NCI-H2196 treated with DMSO at 0.1 percent for 48 hours (cell line): ENCODE results near the gene MICAL2.

ENCODE experiments used
- DNase-seq: peaks from one replicate; lab custom pipeline; 2025; ENCODE audit not compliant: unreplicated experiment; lab: John Stamatoyannopoulos, UW

MICAL2 gene

DNA sequence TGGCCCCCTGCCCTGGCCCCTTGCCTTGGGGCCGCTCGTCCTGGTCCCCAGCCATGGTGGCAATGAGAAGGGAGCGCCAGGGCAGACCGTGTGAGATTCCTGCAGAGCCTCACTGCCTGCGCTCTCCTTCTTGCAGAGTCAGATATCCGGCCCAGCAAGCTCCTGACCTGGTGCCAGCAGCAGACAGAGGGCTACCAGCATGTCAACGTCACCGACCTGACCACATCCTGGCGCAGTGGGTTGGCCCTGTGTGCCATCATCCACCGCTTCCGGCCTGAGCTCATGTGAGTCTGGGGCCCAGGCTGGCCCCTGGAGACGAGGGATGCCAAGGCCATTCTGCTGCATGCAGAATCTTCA lies 114.1 kb downstream of the MICAL2 start:
- DNase-seq = peak; percentile 55

GRCh38 chr11:12225046-12225739 lies 114.8 kb downstream of the MICAL2 start:
- DNase-seq = no peak

GRCh38 chr11:12226093-12226492 lies 115.7 kb downstream of the MICAL2 start:
- DNase-seq = no peak

DNA sequence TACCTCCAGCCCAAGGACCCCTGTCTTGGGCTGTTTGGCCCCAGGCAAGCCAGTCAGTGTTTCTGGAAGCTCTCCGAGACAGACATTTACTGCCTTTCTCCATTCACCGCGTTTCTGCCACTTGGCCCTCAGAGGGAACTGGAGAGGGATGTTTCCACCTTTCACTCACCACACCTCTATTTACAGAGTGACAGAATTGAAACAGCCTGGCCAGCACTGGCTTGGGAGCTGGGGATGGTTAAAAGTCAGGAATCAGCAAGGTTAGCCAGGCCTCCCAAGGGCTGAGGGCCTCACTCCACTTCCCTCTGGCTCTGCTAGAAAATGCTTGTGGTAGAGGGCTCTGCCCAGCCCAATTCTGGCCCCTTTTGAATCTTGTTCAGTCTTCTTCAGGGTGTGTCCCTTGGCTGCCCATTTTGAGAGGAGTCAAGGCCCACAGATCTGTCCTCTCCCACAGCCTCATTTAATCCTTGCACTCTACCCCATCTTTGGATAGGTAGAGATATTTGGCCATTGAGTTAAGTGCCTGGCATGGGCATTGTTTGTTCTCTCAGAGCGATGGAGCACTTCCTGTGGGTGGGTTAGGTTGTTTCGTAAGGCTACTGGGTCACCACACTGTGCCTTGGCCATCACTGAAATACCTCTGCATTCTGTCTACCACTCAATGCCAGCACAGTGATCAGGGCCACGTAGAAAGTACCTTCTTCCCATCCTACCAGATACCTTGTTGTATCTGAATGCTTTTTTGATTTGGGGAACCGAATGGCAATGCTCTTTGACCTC lies 119.2 kb downstream of the MICAL2 start:
- no peak for DNase-seq

DNA sequence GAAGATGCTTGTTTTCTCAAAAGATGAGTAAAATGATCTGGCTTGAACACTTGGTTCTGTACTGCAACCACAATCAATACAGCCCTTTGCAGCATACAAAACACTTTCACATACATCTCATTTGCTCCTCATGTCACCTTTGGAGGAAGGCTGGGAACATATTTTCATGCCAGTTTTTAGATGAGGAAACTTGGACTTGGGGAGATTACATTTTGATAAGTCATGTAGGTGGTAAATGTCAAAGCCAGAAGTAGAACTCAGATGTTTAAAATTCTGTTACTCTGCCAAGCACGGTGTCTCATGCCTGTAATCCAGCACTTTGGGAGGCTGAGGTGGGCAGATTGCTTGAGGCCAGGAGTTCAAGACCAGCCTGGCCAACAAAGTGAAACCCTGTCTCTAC lies 121.8 kb downstream of the MICAL2 start:
- no peak for DNase-seq

DNA sequence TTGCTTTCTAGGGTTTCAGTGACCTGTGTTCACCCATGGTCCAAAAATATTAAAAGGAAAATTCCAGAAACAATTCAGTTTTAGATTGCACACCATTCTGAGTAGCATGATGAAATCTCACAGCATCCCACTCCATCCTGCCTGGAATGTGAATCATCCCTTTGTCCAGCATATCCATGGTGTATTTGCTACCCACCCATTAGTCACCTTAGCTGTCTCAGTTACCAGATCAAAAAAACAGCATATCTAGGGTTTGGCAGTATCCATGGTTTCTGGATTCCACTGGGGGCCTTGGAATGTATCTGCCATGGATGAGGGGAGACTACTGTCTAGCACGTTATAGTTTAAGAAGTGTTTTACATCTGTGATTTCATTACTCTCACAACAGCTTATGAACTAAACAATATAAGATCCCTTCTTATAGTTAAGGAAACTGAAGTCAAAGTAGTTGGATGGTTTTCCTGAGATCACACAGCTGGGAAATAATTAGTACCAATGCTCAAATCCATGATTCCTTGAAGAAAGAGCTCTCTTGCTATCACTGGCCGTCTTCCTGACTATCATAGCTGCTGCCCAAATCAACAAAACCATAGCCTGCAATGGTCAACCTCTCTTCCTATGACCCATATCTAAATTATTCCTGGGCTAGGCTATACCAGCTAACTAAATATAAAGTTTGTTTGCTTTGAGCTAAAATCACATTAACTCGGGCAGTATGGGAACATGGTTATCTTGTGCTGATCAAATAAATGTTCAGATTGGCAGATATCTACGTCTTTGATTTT lies 122.6 kb downstream of the MICAL2 start:
- DNase-seq = no peak

GRCh38 chr11:12233602-12233925 lies 123.2 kb downstream of the MICAL2 start:
- no peak for DNase-seq

DNA sequence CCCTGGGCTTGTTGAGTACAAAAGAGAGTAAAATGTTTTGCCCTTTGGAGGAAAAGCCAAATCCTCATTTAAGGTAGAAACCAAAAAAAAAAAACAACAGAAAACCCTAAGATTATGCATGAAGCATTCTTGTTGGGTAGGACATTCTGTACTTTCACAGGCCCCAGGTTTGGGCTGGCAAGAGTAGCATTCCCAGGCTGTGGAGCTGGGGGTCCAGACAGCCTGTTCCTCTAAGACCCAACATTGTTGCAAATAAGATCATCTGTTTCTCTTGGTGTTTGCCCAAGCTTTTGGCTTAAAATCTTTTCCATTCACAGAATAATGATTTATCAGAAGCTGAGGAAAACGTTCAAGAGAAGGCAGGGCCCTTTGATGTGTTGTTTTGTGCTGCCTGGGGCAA lies 123.8 kb downstream of the MICAL2 start:
- no peak for DNase-seq

- no peak for DNase-seq
Observed at GRCh38 chr11:12235080-12235479, 124.7 kb downstream of the MICAL2 start.

DNA sequence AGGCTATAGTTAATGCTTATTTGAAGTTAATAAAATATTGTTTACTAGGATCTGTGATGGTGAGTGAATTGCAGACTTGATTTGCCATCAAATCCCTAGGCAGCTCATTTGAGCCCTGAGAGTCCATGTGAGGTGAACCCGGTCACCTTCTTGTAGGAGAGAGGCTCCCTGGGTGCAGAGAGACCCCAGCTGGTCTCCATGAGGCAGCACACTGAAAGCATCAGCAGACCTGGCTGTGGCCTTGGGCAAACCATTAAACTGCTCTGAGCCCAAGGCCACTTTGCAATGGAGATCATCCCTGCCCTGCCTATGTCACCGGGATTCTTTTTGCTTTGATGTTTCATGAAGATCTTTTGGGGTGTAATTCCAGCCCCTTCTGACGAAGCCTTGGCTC lies 125.2 kb downstream of the MICAL2 start:
- no peak for DNase-seq

DNA sequence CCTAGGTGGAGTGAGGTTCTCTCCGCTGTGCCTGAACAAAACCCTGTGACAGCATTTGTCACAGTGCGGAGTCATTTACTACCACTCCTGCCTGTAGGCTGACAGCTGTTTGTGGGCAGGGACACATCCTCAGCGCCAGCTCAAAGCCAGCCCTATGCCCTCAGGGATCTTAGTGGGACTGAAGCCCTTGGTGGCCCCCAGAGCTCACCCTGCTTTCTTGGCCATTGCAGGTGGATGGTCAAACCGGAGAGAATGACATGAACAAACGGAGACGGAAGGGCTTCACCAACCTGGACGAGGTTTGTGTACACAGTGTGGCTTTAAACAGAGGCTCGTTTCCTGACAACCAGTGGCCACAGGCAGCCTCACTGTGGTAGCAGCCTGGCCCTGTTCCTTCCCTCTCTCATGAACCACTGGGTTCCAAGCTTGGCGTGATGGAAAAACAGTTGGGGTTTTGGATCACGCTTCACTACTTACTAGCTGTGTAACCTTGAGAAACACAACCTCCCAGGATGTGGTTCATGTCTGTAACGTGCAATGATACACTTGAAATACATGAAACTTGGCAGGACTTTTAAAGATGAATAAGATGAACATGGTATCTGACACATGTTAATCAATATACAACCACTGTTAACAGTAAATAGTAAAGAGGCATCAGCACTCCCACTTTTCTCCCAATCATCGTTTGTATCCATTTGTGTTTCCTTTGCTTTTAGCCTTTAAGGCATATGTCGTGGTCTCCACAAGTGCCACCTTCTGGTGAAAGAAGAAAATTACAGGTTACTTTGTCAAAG lies 125.8 kb downstream of the MICAL2 start:
- DNase-seq = peak; percentile 44

- no peak for DNase-seq
Observed at GRCh38 chr11:12236744-12237101, 126.3 kb downstream of the MICAL2 start.

DNA sequence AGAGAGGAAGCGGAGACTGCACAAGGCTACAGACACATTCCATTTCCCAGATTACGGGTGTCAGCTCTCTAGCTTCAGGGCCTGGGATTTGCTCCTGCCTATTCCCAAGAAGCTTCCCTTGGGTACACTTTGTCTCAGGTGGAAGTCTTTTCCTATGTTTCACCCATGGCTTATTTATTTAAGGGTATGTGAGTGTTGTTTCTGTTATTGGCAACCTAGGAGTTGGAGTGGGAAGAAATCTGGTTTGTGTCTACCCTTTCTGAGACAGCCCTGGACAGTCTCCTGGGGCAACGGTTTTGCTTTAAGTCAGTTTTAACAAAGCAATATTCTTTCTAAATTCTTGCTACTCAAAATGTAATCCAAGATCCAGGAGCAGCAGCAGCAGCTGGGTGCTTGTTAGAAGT lies 127.0 kb downstream of the MICAL2 start:
- no peak for DNase-seq

DNA sequence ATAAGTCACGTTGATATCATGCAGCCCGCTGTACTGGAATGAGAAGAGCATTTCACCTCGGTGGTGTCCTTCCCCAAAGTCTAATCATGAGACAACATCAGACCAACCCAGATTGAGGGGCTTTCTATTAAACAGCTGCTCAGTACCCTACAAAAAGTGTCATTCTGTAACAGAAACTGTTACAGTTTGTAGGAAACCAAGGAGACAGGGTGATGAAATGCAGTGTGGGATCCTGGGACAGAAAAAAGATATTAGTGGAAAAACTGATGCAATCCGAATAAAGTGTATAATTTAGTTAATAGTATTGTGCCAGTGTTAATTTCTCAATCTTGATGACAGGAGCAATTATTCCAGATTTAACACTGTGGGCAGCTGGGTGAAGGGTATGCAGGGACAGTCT lies 128.0 kb downstream of the MICAL2 start:
- DNase-seq = no peak

DNA sequence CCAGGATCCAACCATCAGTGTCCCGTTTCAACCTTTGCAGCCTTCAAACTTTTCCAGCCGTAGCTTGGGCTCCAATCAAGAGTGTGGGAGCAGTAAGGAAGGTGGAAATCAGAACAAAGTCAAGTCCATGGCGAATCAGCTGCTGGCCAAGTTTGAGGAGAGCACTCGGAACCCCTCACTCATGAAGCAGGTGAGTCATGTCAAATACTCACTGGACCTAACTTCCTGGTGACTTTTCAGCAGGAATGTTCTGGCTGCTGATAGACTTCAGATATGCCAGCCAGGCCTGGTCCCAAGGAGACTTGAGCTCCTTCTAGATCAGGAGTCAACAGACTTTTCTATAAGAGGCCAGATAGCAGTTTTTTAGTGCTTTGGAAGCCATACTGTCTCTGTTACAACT lies 129.0 kb downstream of the MICAL2 start:
- no peak for DNase-seq

DNA sequence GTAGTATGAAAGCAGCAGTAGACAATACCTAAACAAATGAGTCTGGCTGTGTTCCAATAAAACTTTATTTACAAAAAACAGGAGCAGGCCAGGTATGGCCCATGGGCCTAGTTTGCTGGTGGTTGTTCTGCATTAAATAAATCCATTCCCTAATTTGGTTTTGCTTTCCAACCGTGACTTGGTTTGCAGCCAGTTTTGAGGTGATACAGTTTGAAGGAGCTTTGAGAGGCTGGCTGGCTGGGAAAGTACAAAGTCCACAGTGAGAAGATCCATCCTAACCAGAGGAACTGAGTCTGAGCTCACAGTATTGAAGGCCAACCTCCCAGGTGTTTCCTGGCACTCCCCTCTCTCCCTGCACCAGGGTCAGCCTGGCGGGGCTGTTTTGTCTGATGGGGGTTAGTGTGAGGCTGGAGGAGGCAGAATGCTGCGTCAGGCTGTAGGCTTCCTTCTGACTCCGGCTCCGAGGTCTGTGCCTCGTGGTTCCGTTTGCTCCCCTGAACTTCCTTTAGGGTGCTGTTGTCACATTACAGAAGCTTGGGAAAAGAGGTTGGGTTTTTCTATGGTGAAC lies 129.5 kb downstream of the MICAL2 start:
- no peak for DNase-seq

DNA sequence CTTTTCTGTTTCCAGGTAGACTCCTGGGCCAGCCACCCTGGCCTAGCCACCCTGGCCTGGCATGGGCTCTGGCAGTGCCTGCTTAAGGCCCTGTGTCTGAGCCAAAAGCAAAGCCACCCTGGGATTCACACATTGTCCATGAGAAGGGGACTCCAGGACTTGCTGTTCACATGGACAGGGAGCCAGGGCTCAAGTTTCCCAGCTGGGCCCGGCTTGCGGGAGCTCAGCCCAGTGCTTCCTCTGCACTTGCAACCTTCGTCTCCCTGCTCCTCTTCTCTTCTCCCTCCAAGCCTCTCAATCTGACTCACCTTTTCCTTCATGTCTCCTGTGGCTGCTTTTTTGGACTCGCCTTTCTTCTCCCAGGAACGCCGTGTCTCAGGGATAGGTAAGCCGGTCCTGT lies 130.3 kb downstream of the MICAL2 start:
- DNase-seq = no peak

- no peak for DNase-seq
Observed at GRCh38 chr11:12241401-12241800, 131.0 kb downstream of the MICAL2 start.

DNA sequence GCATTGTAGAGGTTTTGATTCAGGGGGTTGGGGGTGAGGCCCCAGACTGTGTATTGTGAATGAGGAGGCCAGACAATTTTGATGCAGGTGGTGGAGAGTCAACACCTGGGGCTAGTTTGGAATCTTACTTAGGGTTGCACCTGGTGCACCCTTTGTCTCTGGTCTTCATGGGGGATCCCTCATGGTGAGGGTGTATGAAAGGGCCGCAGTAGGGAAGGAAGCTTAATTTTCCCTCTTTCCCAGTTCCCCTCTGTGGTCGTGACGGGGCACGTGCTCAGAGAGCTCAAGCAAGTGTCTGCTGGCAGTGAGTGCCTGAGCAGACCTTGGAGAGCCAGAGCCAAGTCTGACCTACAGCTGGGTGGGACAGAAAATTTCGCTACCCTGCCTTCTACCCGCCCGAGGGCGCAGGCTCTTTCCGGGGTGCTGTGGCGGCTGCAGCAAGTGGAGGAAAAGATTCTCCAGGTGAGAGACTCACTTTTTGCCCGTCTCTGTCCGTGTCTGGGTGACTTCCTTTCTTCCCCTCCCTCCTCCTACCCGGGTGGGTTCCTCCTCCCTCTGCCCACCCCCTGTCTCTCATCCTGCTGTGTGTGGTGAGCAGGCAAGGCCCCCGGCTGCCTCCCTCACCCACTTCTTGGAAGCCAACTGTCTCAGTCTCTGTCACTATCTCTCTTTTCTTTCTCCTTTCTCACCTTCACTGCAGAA lies 131.7 kb downstream of the MICAL2 start:
- DNase-seq = no peak

GRCh38 chr11:12242966-12243365 lies 132.6 kb downstream of the MICAL2 start:
- DNase-seq = no peak
